UCSD-AML1 (cell line): ENCODE data around the gene KNDC1.
"Not testable (repeated sequence)": the region's sequence is repeated elsewhere in the genome, so short reads cannot be mapped to it uniquely, and the experiment has no call there.

Experiments used
- DNase-seq: peaks from one replicate; lab custom pipeline; 2025; ENCODE audit not compliant: unreplicated experiment; lab: John Stamatoyannopoulos, UW

Gene KNDC1

GRCh38 chr10:133162178-133162909 is 2.3 kb downstream of the KNDC1 start:
- no peak for DNase-seq

GRCh38 chr10:133162910-133163856 is 3.2 kb downstream of the KNDC1 start:
- DNase-seq, result no peak

- DNase-seq, result no peak
Observed at GRCh38 chr10:133163889-133164815, 4.1 kb downstream of the KNDC1 start.

- DNase-seq, result no peak
Observed at GRCh38 chr10:133164816-133165555, 5.0 kb downstream of the KNDC1 start.

GRCh38 chr10:133165556-133166503 is 5.8 kb downstream of the KNDC1 start:
- no peak for DNase-seq

GRCh38 chr10:133166504-133166827 is 6.4 kb downstream of the KNDC1 start:
- DNase-seq, result no peak

- DNase-seq, result no peak
Observed at GRCh38 chr10:133166828-133167692, 7.0 kb downstream of the KNDC1 start.

- DNase-seq, result no peak
Observed at GRCh38 chr10:133167693-133168616, 7.9 kb downstream of the KNDC1 start.

- no peak for DNase-seq
Observed at GRCh38 chr10:133168617-133169031, 8.6 kb downstream of the KNDC1 start.

- DNase-seq, result no peak
Observed at GRCh38 chr10:133169173-133169947, 9.3 kb downstream of the KNDC1 start.

- DNase-seq, result no peak
Observed at GRCh38 chr10:133170092-133170491, 10.1 kb downstream of the KNDC1 start.

- DNase-seq, result no peak
Observed at GRCh38 chr10:133173860-133174640, 14.0 kb downstream of the KNDC1 start.

- DNase-seq, result no peak
Observed at GRCh38 chr10:133174689-133175263, 14.8 kb downstream of the KNDC1 start.

GRCh38 chr10:133175624-133176023 is 15.6 kb downstream of the KNDC1 start:
- not testable (repeated sequence) for DNase-seq

- DNase-seq, result no peak
Observed at GRCh38 chr10:133176546-133176945, 16.5 kb downstream of the KNDC1 start.
